HG03460 (cell line): ENCODE measurements around the gene MINAR1.

Experiments
- ATAC-seq: cut with Tn5 transposase; IDR thresholded peaks from one replicate; pipeline ENCODE4 v1.9.1; 2021; ENCODE audit not compliant: unreplicated experiment

Gene MINAR1

GRCh38 chr15:79430901-79431635 lies 1.1 kb upstream of the MINAR1 start:
- no peak for ATAC-seq

GRCh38 chr15:79432345-79433275 lies 474 bp downstream of the MINAR1 start:
- ATAC-seq: no peak

GRCh38 chr15:79433276-79433990 lies 1.3 kb downstream of the MINAR1 start:
- no peak for ATAC-seq

- no peak for ATAC-seq
Measured at GRCh38 chr15:79434361-79434760, 2.2 kb downstream of the MINAR1 start.

GRCh38 chr15:79436037-79436780 lies 4.1 kb downstream of the MINAR1 start:
- ATAC-seq: no peak

GRCh38 chr15:79437275-79438000 lies 5.3 kb downstream of the MINAR1 start:
- no peak for ATAC-seq

GRCh38 chr15:79439236-79439635 lies 7.1 kb downstream of the MINAR1 start:
- no peak for ATAC-seq

GRCh38 chr15:79440355-79440908 lies 8.3 kb downstream of the MINAR1 start:
- ATAC-seq: no peak

- ATAC-seq: no peak
Measured at GRCh38 chr15:79442911-79443310, 10.8 kb downstream of the MINAR1 start.

GRCh38 chr15:79447060-79447459 lies 14.9 kb downstream of the MINAR1 start:
- no peak for ATAC-seq

GRCh38 chr15:79450648-79451047 lies 18.5 kb downstream of the MINAR1 start:
- no peak for ATAC-seq

- ATAC-seq: no peak
Measured at GRCh38 chr15:79451361-79451999, 19.3 kb downstream of the MINAR1 start.

- no peak for ATAC-seq
Measured at GRCh38 chr15:79452244-79453051, 20.3 kb downstream of the MINAR1 start.

- ATAC-seq: no peak
Measured at GRCh38 chr15:79453446-79453845, 21.3 kb downstream of the MINAR1 start.

GRCh38 chr15:79454063-79454462 lies 21.9 kb downstream of the MINAR1 start:
- ATAC-seq: no peak

GRCh38 chr15:79455361-79455760 lies 23.2 kb downstream of the MINAR1 start:
- no peak for ATAC-seq

GRCh38 chr15:79455943-79456342 lies 23.8 kb downstream of the MINAR1 start:
- no peak for ATAC-seq

GRCh38 chr15:79458491-79458890 lies 26.4 kb downstream of the MINAR1 start:
- no peak for ATAC-seq
